Endothelial cell of umbilical vein (primary cell): ENCODE measurements around the gene TMEM131. TPM values are rescaled to one million over a fixed set of nuclear protein-coding genes. Genes with fewer than 3 reads are reported as not detected.

Source experiments
- BruUV-seq: library from RNA; stranded (reverse); fragments of 400-500 nt; replicated peaks from 2 replicates; lab custom pipeline; 2021; lab: Mats Ljungman, UMichigan
- CTCF ChIA-PET: fragments of 300-600, 350-600 bp; sonication (Branson Sonifier 250); formaldehyde crosslinking; loops from one replicate; lab custom pipeline; 2021; ENCODE audit warnings: antibody characterized with exemption, inconsistent platforms; lab: Charles Lee
- POLR2A ChIA-PET: fragments of 300-600, 350-600 bp; sonication (Branson Sonifier 250); formaldehyde crosslinking; loops from one replicate; lab custom pipeline; 2021; ENCODE audit warnings: antibody characterized with exemption, inconsistent platforms; lab: Charles Lee
- DNase-seq: peaks from one replicate; pipeline ENCODE4 v3.0.0-alpha.2; 2011; ENCODE audit warnings: low read depth, low spot score
- FAIRE-seq: peaks from 2 replicates; lab custom pipeline; 2011; peaks lifted over from hg19 to GRCh38; lab: Jason Lieb, UNC
- H2AFZ ChIP-seq: 2 replicates; pipeline ENCODE4 v1.6.0; 2012; ENCODE audit warnings: low read depth, low read length, control low read depth, inconsistent platforms
- H3K27ac ChIP-seq: 2 replicates; pipeline ENCODE4 v1.5.1; 2011; ENCODE audit warnings: low read depth, mild to moderate bottlenecking, control low read depth, low read length, moderate library complexity; ENCODE audit not compliant: insufficient read depth
- H3K27me3 ChIP-seq, 2 experiments: 2 replicates each; pipeline versions ENCODE4 v1.6.0 to v1.6.1; 2011; ENCODE audit warnings: low read length in 2 of 2, mixed read lengths in 1 of 2; ENCODE audit not compliant: control insufficient read depth in 2 of 2, insufficient read depth in 2 of 2
- H3K36me3 ChIP-seq, 2 experiments: 2 replicates in 1 of 2; 3 replicates in 1 of 2; pipeline ENCODE4 v1.5.1; 2011; ENCODE audit warnings: low read length in 2 of 2, mild to moderate bottlenecking in 1 of 2, moderate library complexity in 1 of 2; ENCODE audit not compliant: control insufficient read depth in 2 of 2, insufficient read depth in 2 of 2; ENCODE audit errors: extremely low read depth in 1 of 2
- H3K4me1 ChIP-seq: 3 replicates; pipeline ENCODE4 v1.5.1; 2011; ENCODE audit warnings: mild to moderate bottlenecking, low read length; ENCODE audit not compliant: control insufficient read depth, insufficient read depth; ENCODE audit errors: extremely low read depth
- H3K4me2 ChIP-seq: 2 replicates; pipeline ENCODE4 v1.6.1; 2011; ENCODE audit warnings: low read length, control low read depth, mixed read lengths; ENCODE audit not compliant: insufficient read depth
- H3K4me3 ChIP-seq, 3 experiments: fragments of 200-600 bp in 1 of 3; sonication (generic), shearing (Covaris generic) in 1 of 3; replicated peaks in 1 of 3; 2 replicates each; pipeline ENCODE4 v1.5.1; 2011 to 2016; ENCODE audit warnings: control low read depth in 3 of 3, low read length in 3 of 3, mild to moderate bottlenecking in 2 of 3, inconsistent platforms in 1 of 3, low read depth in 1 of 3, moderate library complexity in 1 of 3; ENCODE audit not compliant: insufficient read depth in 1 of 3
- H3K79me2 ChIP-seq: 2 replicates; pipeline ENCODE4 v1.6.0; 2012; ENCODE audit warnings: low read length, inconsistent platforms; ENCODE audit not compliant: control insufficient read depth, insufficient read depth
- H3K9ac ChIP-seq: replicated peaks from 2 replicates; pipeline ENCODE3; 2011; ENCODE audit warnings: low read length, control low read depth; ENCODE audit not compliant: insufficient read depth; ENCODE audit errors: extremely low read depth
- H3K9me1 ChIP-seq: replicated peaks from 3 replicates; pipeline ENCODE4 v1.6.0; 2011; ENCODE audit warnings: mild to moderate bottlenecking, low read length; ENCODE audit not compliant: control insufficient read depth, insufficient read depth; ENCODE audit errors: extremely low read depth
- H3K9me3 ChIP-seq: replicated peaks from 2 replicates; pipeline ENCODE4 v1.5.1; 2012; ENCODE audit warnings: low read length, inconsistent platforms; ENCODE audit not compliant: control insufficient read depth, insufficient read depth
- H4K20me1 ChIP-seq: replicated peaks from 2 replicates; pipeline ENCODE3; 2011; ENCODE audit warnings: mild to moderate bottlenecking, low read length; ENCODE audit not compliant: control insufficient read depth, insufficient read depth; ENCODE audit errors: extremely low read depth
- EZH2 ChIP-seq: IDR thresholded peaks from 2 replicates; pipeline ENCODE4 v1.6.1; 2012; ENCODE audit warnings: borderline replicate concordance, low read depth, mild to moderate bottlenecking, moderate library complexity, low read length, inconsistent platforms; ENCODE audit not compliant: severe bottlenecking
- FOS ChIP-seq: IDR thresholded peaks from 2 replicates; pipeline ENCODE4 v1.6.1; 2011; ENCODE audit warnings: mild to moderate bottlenecking, low read length, moderate library complexity, borderline replicate concordance; ENCODE audit not compliant: insufficient read depth
- GATA2 ChIP-seq: IDR thresholded peaks from 2 replicates; pipeline ENCODE4 v1.7.0; 2011; ENCODE audit warnings: low read depth, mild to moderate bottlenecking, moderate library complexity, mixed read lengths, low read length; ENCODE audit not compliant: insufficient read length, insufficient read depth
- JUN ChIP-seq: IDR thresholded peaks from 2 replicates; pipeline ENCODE4 v1.6.1; 2011; ENCODE audit warnings: borderline replicate concordance, low read depth; ENCODE audit not compliant: insufficient read length, insufficient read depth
- MYC ChIP-seq: IDR thresholded peaks from one replicate; pipeline ENCODE4 v1.6.1; 2011; ENCODE audit warnings: mild to moderate bottlenecking, low read depth, low read length
- POLR2A ChIP-seq: IDR thresholded peaks from 2 replicates; pipeline ENCODE4 v1.6.1; 2012; ENCODE audit warnings: low read depth, mild to moderate bottlenecking, control low read depth, low read length
- POLR2AphosphoS5 ChIP-seq: IDR thresholded peaks from 2 replicates; pipeline ENCODE4 v1.6.1; 2012; ENCODE audit warnings: low read depth, mild to moderate bottlenecking, control low read depth, low read length, moderate library complexity; ENCODE audit not compliant: insufficient read depth
- dilution Hi-C: fragments of 300-500 bp; cut with MboI; formaldehyde crosslinking; loops from one replicate; pipeline ENCODE4 v1.15.0; 2019; ENCODE audit warnings: low sequenced_read_pairs; ENCODE audit not compliant: extremely low pct_ligation_motif_present
- intact Hi-C: fragments of 100-400 bp; cut with micrococcal nuclease; formaldehyde crosslinking; loops from one replicate; pipeline ENCODE4 v1.10.0; 2022
- polyA plus RNA-seq, 4 experiments: library from polyadenylated mRNA; depleted of rRNA in 3 of 4; stranded (reverse) in 3 of 4; unstranded in 1 of 4; fragments of >200 nt; gene quantifications; 2 replicates each; pipeline versions ENCODE4 v1.2.1 to v1.2.3, GENCODE V29; 2011 to 2012; ENCODE audit warnings: missing spikeins in 1 of 4
- total RNA-seq: library from RNA; stranded (reverse); gene quantifications from 2 replicates; pipeline ENCODE4 v1.2.3, GENCODE V29; 2021
- TF ChIP-seq, protein P1 (sequence below): IDR thresholded peaks from 2 replicates; pipeline ENCODE4 v1.6.1; 2011; ENCODE audit not compliant: insufficient read depth, insufficient read length
- TF ChIP-seq, protein P2 (sequence below), 2 donors: IDR thresholded peaks; 1 replicate in 1 of 2; 2 replicates in 1 of 2; pipeline ENCODE4 v1.5.1; 2011; ENCODE audit warnings: low read length in 2 of 2, mild to moderate bottlenecking in 2 of 2, moderate library complexity in 2 of 2, control low read depth in 1 of 2, inconsistent platforms in 1 of 2, low read depth in 1 of 2; ENCODE audit not compliant: insufficient read depth in 1 of 2; ENCODE audit errors: extremely low read depth in 1 of 2

The TMEM131 gene
- total and polyA plus RNA-seq, 2 donors (not counting 3 experiments of a cell fraction or from before 2014, with no cell fraction given), result 12.2 to 28.6 TPM

- POLR2A ChIA-PET, result no interaction called here
- TF ChIP-seq MYC (no peak), EZH2 (no peak), FOS (no peak), JUN (no peak), POLR2AphosphoS5 (no peak), POLR2A (no peak), GATA2 (no peak)
- TF ChIP-seq, protein P1, sequence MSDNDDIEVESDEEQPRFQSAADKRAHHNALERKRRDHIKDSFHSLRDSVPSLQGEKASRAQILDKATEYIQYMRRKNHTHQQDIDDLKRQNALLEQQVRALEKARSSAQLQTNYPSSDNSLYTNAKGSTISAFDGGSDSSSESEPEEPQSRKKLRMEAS, result no peak
- TF ChIP-seq, protein P2, sequence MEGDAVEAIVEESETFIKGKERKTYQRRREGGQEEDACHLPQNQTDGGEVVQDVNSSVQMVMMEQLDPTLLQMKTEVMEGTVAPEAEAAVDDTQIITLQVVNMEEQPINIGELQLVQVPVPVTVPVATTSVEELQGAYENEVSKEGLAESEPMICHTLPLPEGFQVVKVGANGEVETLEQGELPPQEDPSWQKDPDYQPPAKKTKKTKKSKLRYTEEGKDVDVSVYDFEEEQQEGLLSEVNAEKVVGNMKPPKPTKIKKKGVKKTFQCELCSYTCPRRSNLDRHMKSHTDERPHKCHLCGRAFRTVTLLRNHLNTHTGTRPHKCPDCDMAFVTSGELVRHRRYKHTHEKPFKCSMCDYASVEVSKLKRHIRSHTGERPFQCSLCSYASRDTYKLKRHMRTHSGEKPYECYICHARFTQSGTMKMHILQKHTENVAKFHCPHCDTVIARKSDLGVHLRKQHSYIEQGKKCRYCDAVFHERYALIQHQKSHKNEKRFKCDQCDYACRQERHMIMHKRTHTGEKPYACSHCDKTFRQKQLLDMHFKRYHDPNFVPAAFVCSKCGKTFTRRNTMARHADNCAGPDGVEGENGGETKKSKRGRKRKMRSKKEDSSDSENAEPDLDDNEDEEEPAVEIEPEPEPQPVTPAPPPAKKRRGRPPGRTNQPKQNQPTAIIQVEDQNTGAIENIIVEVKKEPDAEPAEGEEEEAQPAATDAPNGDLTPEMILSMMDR (IDR thresholded peaks at IDR 0.05; ENCODE audit: extremely low read depth in 1 of 2, insufficient read depth in 1 of 2, low read depth in 1 of 2, low read length in 2 of 2), result no peak
- H3K9ac ChIP-seq, result no peak overlapping the region
- no peak overlapping the region for H2AFZ ChIP-seq
- H3K4me2 ChIP-seq, result no peak overlapping the region
- H3K9me3 ChIP-seq, result no peaks in the 10 kb centered on the region
- no peaks in the 10 kb centered on the region for H3K36me3 ChIP-seq
- H3K4me1 ChIP-seq, result no peaks in the 10 kb centered on the region
- no peaks in the 10 kb centered on the region for H3K79me2 ChIP-seq
- intact Hi-C loops, result no loop called here
- no peak overlapping the region for H3K4me3 ChIP-seq
- no peak overlapping the region for H3K27ac ChIP-seq
- H4K20me1 ChIP-seq, result no peaks in the 10 kb centered on the region
- no TSS peak for BruUV-seq
- FAIRE-seq (no peak), DNase-seq (no peak)
- peaks cover 5 to 17% of the 10 kb centered on the region in 2 experiments for H3K27me3 ChIP-seq
- dilution Hi-C loops, result no loop called here
- CTCF ChIA-PET, result no interaction called here
- H3K9me1 ChIP-seq, result no peaks in the 10 kb centered on the region
Measured at GRCh38 chr2:98034745-98035144, 39.0 kb upstream of the TMEM131 start.
